Type B pancreatic cell (in vitro differentiated cells): Measurements from ENCODE around the gene TMEM9B. TPM values are rescaled to one million over a fixed set of nuclear protein-coding genes. Genes with fewer than 3 reads are reported as not detected.
"Not testable (repeated sequence)": the region's sequence is repeated elsewhere in the genome, so short reads cannot be mapped to it uniquely, and the experiment has no call there.

ENCODE experiments used
- DNase-seq: peaks from one replicate; pipeline ENCODE4 v3.0.0; 2021; ENCODE audit warnings: mixed read lengths; ENCODE audit not compliant: unreplicated experiment; ENCODE audit errors: extremely low spot score
- H3K27ac Mint-ChIP-seq: 2 replicates; pipeline ENCODE4 v1.8.0; 2021; ENCODE audit warnings: mild to moderate bottlenecking, mixed read lengths
- H3K27me3 Mint-ChIP-seq: 2 replicates; pipeline ENCODE4 v1.8.0; 2021; ENCODE audit warnings: mixed read lengths
- H3K36me3 Mint-ChIP-seq: 2 replicates; pipeline ENCODE4 v1.8.0; 2021; ENCODE audit warnings: mixed read lengths
- H3K4me1 Mint-ChIP-seq: one replicate; pipeline ENCODE4 v1.8.0; 2021; ENCODE audit warnings: mixed read lengths; ENCODE audit not compliant: unreplicated experiment
- H3K4me3 Mint-ChIP-seq: 2 replicates; pipeline ENCODE4 v1.8.0; 2021; ENCODE audit warnings: mild to moderate bottlenecking, mixed read lengths
- H3K9me3 Mint-ChIP-seq: 2 replicates; pipeline ENCODE4 v1.8.0; 2021; ENCODE audit warnings: mixed read lengths
- total RNA-seq: library from RNA; stranded (reverse); gene quantifications from 2 replicates; pipeline ENCODE4 v1.2.1, GENCODE V29; 2021; ENCODE audit warnings: low replicate concordance
- TF ChIP-seq, protein P1 (sequence below): fragments of 200-600 bp; sonication (generic); conservative IDR thresholded peaks from 2 replicates; pipeline ENCODE4 v1.5.0; 2021; ENCODE audit warnings: antibody characterized with exemption, mild to moderate bottlenecking

Gene TMEM9B
- total RNA-seq, 1 donor from 2014 or later: 26.1 TPM

- TF ChIP-seq, protein P1, sequence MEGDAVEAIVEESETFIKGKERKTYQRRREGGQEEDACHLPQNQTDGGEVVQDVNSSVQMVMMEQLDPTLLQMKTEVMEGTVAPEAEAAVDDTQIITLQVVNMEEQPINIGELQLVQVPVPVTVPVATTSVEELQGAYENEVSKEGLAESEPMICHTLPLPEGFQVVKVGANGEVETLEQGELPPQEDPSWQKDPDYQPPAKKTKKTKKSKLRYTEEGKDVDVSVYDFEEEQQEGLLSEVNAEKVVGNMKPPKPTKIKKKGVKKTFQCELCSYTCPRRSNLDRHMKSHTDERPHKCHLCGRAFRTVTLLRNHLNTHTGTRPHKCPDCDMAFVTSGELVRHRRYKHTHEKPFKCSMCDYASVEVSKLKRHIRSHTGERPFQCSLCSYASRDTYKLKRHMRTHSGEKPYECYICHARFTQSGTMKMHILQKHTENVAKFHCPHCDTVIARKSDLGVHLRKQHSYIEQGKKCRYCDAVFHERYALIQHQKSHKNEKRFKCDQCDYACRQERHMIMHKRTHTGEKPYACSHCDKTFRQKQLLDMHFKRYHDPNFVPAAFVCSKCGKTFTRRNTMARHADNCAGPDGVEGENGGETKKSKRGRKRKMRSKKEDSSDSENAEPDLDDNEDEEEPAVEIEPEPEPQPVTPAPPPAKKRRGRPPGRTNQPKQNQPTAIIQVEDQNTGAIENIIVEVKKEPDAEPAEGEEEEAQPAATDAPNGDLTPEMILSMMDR: no peak
Observed at GRCh38 chr11:8998017-8998416, 33.8 kb upstream of the TMEM9B start.

DNA sequence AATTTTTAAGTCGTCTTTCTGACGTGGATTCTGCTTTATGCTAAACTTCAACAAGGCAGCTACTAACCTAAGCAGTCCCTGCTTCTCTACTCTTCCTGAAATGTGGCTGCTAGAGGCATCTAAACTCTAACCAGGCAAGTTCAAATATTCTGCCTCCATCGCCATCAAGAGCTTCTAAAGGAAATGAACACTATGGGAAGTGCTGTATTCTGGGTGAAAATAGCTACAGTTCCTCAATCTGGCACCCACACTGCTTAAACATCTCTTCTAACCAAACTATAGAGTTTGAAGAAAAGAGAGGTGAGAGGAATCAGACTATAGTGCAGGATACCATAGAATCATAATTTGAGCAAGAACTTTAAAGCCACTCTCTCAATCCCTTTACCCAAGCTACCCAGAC lies 33.2 kb upstream of the TMEM9B start:
- Mint-ChIP-seq H3K27ac (no peak overlapping the region), H3K9me3 (no peaks in the 10 kb centered on the region), H3K36me3 (no peaks in the 10 kb centered on the region), H3K27me3 (peaks cover 47% of the 10 kb centered on the region), H3K4me1 (no peaks in the 10 kb centered on the region), H3K4me3 (no peak overlapping the region)
- TF ChIP-seq, protein P1: no peak
- no peak for DNase-seq

More at GRCh38 chr11:8998017-8998416, 33.8 kb upstream of the TMEM9B start:
- Mint-ChIP-seq H3K4me3 (no peak overlapping the region), H3K27ac (no peak overlapping the region), H3K36me3 (no peaks in the 10 kb centered on the region), H3K9me3 (no peaks in the 10 kb centered on the region), H3K4me1 (no peaks in the 10 kb centered on the region), H3K27me3 (peaks cover 50% of the 10 kb centered on the region)
- no peak for DNase-seq

DNA sequence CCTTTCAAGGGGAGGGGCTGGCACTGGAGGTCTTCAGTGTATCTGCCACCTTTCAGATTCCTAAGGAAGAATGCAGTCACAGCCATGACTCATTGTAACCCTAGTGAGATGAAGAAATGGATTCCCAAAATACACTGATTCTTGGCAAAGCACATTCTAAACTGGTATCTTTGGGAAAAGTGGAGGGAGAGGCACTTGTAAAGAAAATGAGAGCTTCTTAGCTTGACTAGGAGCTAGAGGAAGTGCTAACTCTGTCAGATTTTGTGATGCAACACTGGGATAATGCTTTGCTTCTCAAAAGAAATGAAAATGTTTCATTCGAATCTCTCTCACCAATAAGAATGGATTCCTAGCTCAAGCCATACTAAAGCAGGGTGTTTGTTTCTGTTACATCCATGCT lies 25.2 kb upstream of the TMEM9B start:
- TF ChIP-seq, protein P1: no peak

DNA sequence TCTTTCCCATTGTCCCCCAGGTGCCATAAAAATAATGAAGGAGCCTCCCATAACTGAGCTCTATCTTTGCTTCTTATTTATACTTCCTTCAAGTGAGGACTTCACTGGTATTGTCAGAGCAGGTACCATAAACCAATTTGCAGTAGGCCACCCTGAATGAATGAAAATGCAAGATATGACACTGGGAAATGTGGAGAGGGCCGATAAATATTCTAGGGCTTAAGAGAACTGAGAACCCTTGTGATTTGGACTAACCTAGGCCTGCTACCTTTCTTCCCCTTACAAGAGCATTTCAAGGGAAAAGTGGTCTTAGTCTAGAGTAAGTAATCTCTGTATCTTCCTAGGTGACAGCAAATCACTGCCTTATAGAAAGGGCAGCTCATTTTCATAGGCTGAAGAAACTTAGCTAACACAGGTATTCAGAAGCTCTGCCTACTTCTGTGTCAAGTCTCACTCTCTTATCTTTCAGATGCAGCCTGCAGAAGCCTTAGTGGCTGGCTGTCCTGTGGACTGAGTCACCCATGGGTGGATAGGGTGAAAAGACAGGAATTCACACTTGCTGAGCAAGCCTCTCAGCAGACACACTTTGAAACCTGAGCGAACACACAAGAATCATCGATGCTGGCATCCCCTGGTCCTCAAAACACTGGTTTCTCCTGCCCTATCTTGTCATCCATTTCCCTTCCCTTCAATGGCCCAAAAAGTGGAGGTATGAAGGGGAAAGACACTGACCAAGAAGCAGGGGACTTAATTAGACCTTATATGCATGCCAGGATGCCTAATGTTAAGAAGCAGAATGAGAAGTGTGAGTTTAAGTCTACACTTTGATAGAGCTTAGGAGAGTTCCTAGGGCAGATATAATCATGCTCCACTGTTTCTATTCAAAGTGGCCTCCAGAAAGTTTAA lies 24.3 kb upstream of the TMEM9B start:
- H3K36me3 Mint-ChIP-seq: no peaks in the 10 kb centered on the region
- TF ChIP-seq, protein P1: no peak
- no peak for DNase-seq
- no peaks in the 10 kb centered on the region for H3K4me1 Mint-ChIP-seq
- no peak overlapping the region for H3K4me3 Mint-ChIP-seq
- H3K27me3 Mint-ChIP-seq: peaks cover 35% of the 10 kb centered on the region
- H3K27ac Mint-ChIP-seq: no peak overlapping the region
- no peaks in the 10 kb centered on the region for H3K9me3 Mint-ChIP-seq

More for the DNA sequence above, 25.2 kb upstream of the TMEM9B start:
- Mint-ChIP-seq H3K27me3 (peaks cover 39% of the 10 kb centered on the region), H3K27ac (no peak overlapping the region), H3K9me3 (no peaks in the 10 kb centered on the region), H3K4me1 (no peaks in the 10 kb centered on the region), H3K36me3 (no peaks in the 10 kb centered on the region), H3K4me3 (no peak overlapping the region)
- DNase-seq: no peak

DNA sequence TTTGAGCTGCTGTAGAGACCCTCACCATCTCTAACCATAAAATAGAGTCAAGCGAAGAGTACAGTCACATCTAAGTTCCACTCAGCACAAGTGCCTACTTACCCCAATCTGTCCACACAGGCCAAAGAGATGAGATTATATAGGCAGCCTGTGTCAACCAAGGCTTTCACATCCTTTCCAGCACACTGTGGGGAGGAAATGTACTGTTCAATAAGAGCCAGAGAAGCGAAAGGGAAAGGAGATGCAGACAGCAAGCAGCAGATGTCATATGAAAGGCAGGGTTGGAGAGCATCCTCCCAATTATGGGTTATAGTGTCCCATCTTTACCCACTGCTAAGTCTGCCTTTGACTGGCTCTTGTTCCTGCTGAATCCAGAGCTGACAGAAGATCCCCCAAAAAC lies 23.2 kb upstream of the TMEM9B start:
- DNase-seq: no peak
- H3K36me3 Mint-ChIP-seq: no peaks in the 10 kb centered on the region

DNA sequence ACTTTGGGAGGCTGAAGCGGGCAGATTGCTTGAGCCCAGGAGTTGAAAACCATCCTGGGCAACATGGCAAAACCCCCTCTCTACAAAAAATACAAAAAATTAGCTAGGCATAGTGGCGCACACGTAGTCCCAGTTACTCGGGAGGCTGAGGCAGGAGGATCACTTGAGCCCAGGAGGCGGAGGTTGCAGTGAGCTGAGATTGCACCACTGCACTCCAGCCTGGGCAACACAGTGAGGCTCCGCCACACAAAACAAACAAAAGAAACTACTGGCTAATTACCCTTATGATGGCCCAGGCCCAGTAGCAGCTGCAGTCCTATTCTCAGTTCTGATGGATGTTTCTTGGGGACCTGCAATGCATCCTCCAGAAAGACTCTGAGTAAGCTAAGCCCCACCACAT lies 22.5 kb upstream of the TMEM9B start:
- H3K27ac Mint-ChIP-seq, H3K4me1 Mint-ChIP-seq, DNase-seq, H3K36me3 Mint-ChIP-seq, H3K4me3 Mint-ChIP-seq, H3K9me3 Mint-ChIP-seq: not testable (repeated sequence)
- H3K27me3 Mint-ChIP-seq: peaks cover 32% of the 10 kb centered on the region

More for the DNA sequence above, 23.2 kb upstream of the TMEM9B start:
- Mint-ChIP-seq H3K27me3 (peaks cover 31% of the 10 kb centered on the region), H3K4me1 (no peaks in the 10 kb centered on the region), H3K27ac (no peak overlapping the region), H3K9me3 (no peaks in the 10 kb centered on the region), H3K4me3 (no peak overlapping the region)
- TF ChIP-seq, protein P1: no peak
